H4 (cell line): ENCODE measurements around the gene FLT3LG. TPM values are rescaled to one million over a fixed set of nuclear protein-coding genes. Genes with fewer than 3 reads are reported as not detected.

Experiments
- DNase-seq: peaks from one replicate; pipeline ENCODE4 v3.0.0-alpha.2; 2015; ENCODE audit warnings: low spot score
- total RNA-seq: library from RNA; depleted of rRNA; stranded (reverse); fragments of >200 nt; shearing (Covaris generic); gene quantifications from 2 replicates; pipeline ENCODE4 v1.2.3, GENCODE V29; 2014

FLT3LG gene
- total RNA-seq, 1 experiment from 2014 or later: 6.0 TPM

DNA sequence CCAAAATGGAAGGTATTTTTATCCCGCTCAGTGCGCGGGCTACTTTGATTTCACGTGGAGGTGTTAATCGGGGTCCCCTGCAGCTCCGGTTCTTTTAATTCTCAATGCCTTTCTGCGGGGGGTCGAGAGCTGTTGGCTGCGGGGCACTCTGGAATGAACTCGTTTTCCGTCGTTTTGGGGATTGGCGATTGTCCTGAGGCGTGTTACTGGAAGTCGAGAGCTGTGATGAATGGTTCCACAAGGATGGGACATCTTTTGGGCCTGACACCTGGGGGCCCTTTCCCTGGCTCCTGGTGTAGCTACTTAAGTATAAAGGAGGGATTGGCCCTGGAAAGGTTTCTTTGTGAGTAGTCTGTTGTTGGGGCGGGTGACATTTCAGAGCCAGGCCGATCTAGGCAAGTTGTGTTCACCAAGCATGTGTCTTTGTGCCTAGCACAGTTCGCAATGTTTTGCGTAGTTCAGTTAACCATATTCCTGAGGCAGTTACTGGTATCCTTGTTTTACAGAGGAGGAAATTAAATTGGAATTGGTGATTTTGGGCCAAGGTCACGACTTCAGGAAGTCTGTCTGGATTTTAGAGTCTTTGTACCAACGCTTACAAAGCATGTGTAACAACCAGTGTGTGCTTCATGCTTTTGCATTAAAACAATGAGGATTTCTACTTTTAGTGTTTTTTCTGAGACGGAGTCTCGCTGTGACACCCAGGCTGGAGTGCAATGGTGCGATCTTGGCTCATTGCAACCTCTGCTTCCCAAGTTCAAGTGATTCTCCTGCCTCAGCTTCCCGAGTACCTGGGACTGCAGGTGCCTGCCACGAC is 14.2 kb downstream of the FLT3LG start:
- no peak for DNase-seq

- no peak for DNase-seq
These were observed 15.0 kb downstream of the FLT3LG start for GRCh38 chr19:49488863-49489537.

GRCh38 chr19:49489601-49490167 is 15.7 kb downstream of the FLT3LG start:
- no peak for DNase-seq

DNA sequence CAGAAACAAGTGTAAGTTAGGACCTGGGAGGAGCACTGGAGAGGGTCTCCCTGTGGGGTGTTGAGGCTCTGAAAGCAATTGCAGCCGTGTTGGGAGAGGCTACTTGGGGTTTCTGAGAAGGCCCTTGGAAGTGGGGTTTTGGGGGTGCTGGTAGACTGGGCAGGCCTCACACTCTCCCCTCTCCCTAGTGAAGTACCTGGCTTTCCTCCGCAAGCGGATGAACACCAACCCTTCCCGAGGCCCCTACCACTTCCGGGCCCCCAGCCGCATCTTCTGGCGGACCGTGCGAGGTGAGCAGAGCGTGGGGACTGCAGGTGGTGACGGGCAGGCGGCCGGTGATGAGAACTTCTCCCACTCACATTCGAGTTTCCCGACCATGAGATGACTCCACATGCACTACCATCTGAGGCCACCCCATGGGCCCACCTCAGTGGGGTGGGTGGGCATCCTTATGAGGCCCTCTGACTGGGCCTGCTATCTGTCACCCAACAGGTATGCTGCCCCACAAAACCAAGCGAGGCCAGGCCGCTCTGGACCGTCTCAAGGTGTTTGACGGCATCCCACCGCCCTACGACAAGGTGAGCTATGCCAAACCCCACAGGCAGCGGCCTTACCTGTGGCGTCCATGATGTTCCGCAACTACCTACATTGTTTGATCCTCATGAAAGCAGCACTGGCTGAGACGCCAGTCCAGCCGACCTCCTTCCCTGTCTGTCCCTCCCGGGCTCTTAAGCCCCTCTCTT is 16.4 kb downstream of the FLT3LG start:
- DNase-seq: peak; percentile 2

- peak; percentile 10 for DNase-seq
These were observed 17.2 kb downstream of the FLT3LG start for GRCh38 chr19:49491030-49491803.

DNA sequence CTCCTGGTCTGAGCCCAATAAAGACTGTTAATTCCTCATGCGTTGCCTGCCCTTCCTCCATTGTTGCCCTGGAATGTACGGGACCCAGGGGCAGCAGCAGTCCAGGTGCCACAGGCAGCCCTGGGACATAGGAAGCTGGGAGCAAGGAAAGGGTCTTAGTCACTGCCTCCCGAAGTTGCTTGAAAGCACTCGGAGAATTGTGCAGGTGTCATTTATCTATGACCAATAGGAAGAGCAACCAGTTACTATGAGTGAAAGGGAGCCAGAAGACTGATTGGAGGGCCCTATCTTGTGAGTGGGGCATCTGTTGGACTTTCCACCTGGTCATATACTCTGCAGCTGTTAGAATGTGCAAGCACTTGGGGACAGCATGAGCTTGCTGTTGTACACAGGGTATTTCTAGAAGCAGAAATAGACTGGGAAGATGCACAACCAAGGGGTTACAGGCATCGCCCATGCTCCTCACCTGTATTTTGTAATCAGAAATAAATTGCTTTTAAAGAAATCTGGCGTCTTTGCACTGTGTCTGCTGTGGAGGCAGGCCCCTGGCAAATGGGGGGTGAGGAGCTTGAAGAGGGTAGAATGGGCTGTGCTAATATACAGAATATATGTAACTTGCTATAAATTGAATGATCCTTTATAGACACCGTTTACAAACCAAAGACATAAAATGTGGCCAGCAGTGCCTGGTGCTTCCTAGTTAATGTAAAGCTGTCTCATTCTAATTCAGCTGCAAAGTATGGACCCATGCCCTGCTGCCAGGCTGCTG is 18.0 kb downstream of the FLT3LG start:
- peak; percentile 3 for DNase-seq

DNA sequence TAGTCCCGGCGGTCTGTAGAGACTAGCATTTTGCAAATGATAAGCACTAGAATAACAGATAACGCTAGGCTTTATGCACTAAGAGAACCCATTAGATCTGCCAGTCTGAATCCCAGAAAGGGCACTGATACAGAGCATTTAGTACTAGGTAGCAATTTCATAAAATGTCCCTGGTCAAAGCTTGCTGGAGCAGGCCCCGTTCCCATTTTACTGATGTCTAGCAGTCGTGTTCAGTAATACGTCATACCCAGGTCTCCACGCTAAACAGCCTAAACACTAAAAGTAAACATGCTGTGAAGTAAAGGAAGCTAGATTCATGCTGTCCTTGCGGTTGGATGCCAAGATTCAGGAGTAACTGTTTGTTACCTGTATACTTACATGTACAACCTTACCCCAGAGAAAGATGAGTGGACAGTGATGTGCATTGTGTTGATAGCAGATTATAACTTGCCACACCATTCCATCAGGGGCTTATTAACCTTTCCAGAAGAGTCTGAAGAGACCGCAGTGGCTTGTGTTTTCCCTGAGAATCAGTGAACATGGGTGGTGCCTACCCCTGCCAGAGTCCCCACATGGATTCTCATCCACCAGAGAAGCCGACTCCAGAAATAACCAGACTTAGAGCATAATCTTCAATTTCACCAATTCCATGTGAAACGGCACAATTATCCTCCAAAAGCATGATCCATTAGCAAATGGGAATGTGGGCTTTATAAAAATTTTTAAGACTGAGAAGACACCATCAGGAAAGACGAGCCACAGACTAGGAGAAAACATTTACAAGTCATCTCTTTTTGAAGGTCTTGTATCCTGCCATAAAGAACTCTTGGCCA is 18.8 kb downstream of the FLT3LG start:
- DNase-seq: peak; percentile 80

- DNase-seq: no peak
These were observed 22.6 kb downstream of the FLT3LG start for GRCh38 chr19:49496574-49497008.

- peak; percentile 64 for DNase-seq
These were observed 23.2 kb downstream of the FLT3LG start for GRCh38 chr19:49497047-49497788.

GRCh38 chr19:49497789-49498103 is 23.7 kb downstream of the FLT3LG start:
- no peak for DNase-seq

GRCh38 chr19:49498475-49498874 is 24.5 kb downstream of the FLT3LG start:
- DNase-seq: no peak

- no peak for DNase-seq
These were observed 25.1 kb downstream of the FLT3LG start for GRCh38 chr19:49499030-49499670.

GRCh38 chr19:49502866-49503581 is 29.0 kb downstream of the FLT3LG start:
- peak; percentile 79 for DNase-seq

- no peak for DNase-seq
These were observed 29.6 kb downstream of the FLT3LG start for GRCh38 chr19:49503582-49503962.

DNA sequence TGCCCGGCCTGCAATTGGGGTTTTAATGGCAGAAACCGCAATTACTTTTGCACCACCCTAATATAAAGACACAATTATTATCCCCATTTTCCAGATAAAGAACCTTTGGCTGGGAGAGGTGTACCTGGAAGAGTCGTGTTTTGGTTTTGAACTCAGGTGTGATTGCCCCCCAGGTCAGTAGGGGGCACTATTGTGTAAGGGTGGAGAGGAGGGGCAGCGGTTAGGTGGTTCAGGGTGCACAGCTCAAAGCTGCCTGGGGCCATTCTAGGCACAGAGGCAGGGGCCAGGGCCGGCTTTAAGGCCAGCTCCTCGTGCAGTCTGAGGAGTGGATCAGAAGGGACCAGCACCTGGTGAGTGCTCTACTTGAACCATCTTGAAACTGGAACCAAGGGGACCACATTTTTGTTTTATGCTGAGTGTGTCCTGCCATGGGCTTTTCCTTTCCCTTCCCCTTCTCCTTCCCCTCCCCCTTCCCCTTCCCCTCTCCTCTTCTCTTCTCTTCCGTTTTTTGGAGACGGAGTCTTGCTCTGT is 32.6 kb downstream of the FLT3LG start:
- peak; percentile 63 for DNase-seq

- peak; percentile 3 for DNase-seq
These were observed 33.9 kb downstream of the FLT3LG start for GRCh38 chr19:49507803-49508494.
